NB4 (cell line): ENCODE results near the gene HCLS1.

Experiments
- DNase-seq: peaks from one replicate; pipeline ENCODE4 v3.0.0; 2010; ENCODE audit warnings: low read depth
- H3K4me3 ChIP-seq: one replicate; pipeline ENCODE4 v1.5.1; 2011; ENCODE audit warnings: mild to moderate bottlenecking, low read depth, low read length, moderate library complexity
- CTCF ChIP-seq: IDR thresholded peaks from one replicate; pipeline ENCODE4 v1.5.1; 2012; ENCODE audit warnings: low read depth, low read length
- MYC ChIP-seq: IDR thresholded peaks from 2 replicates; pipeline ENCODE4 v1.6.1; 2011; ENCODE audit warnings: low read depth, low read length
- POLR2A ChIP-seq: IDR thresholded peaks from 2 replicates; pipeline ENCODE4 v1.6.1; 2011; ENCODE audit warnings: mild to moderate bottlenecking; ENCODE audit not compliant: insufficient read length; ENCODE audit errors: extremely low read depth
- TF ChIP-seq, protein P1 (sequence below): IDR thresholded peaks from 2 replicates; pipeline ENCODE4 v1.6.1; 2011; ENCODE audit warnings: low read depth, low read length

Gene HCLS1

GRCh38 chr3:121681792-121682191, 21.1 kb upstream of the HCLS1 start:
- TF ChIP-seq CTCF (no peak), MYC (no peak), POLR2A (no peak)
- TF ChIP-seq, protein P1, sequence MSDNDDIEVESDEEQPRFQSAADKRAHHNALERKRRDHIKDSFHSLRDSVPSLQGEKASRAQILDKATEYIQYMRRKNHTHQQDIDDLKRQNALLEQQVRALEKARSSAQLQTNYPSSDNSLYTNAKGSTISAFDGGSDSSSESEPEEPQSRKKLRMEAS = no peak
- H3K4me3 ChIP-seq = no peak overlapping the region
- DNase-seq = no peak

GRCh38 chr3:121677141-121677540, 16.4 kb upstream of the HCLS1 start:
- TF ChIP-seq POLR2A (no peak), CTCF (no peak)
- DNase-seq = no peak
- H3K4me3 ChIP-seq = no peak overlapping the region

DNA sequence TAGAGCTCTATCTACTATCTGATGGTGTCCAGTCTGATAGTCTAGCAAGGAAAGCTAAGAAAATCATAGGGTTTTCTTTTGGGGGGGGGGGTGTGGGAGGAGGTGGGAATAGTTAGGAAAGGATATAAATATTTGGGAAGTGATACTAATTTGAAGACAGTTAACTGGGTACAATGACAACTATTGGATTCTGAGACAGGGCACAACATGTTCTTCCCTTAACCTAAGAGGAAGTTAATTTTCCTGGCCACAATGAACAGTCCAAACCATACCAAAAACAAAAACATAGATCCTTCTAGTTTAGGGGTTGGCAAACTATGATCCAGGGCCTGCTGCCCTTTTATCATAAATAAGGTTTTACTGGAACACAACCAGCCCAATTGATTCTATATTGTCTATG, 10.0 kb upstream of the HCLS1 start:
- TF ChIP-seq MYC (no peak), POLR2A (no peak), CTCF (no peak)
- TF ChIP-seq, protein P1 = no peak
- no peak overlapping the region for H3K4me3 ChIP-seq
- DNase-seq = no peak

DNA sequence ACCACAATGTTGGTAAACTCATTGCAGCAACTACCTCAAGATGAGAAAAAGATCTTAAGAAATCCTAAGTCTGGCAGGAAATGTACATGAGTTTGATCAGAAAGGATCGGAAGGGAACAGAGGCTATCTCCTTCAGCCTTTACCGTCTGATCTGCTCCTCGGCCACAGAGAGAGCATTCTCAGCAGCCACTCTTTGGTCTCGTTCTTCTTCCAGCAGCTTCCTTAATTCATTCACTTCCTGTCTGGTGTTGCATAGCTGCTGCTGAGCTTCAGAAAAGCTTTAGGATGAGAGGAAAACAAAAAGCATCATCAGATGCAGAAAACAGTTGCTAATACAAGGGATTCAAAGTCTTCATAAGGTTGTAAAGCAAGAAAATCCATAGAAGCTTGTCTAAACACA, 6.6 kb upstream of the HCLS1 start:
- no peak overlapping the region for H3K4me3 ChIP-seq
- DNase-seq = no peak
- TF ChIP-seq CTCF = no peak
- TF ChIP-seq, protein P1 = no peak
- TF ChIP-seq MYC = no peak
- TF ChIP-seq POLR2A = no peak

DNA sequence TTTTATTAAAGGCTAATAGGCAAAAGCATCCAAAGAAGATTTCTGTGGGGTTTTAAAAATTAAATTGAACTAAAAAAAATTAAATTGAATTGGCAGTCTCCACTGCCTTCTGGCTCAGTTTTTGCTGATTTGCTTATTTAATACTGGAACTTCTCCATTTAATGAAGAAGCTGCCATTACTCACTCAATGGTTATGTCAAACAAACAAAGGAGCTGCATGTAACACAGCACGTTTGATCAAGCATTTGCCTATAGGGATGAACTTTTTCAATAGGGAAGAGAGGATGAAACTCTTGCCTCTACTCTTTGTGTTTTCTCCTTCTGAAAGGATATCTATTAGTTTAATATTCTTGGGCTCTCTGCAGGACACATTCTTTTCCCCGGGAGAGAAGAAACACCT, 4.8 kb upstream of the HCLS1 start:
- H3K4me3 ChIP-seq = no peak overlapping the region
- TF ChIP-seq POLR2A (no peak), CTCF (no peak), MYC (no peak)
- TF ChIP-seq, protein P1 = no peak
- DNase-seq = no peak

GRCh38 chr3:121663171-121663847, 2.6 kb upstream of the HCLS1 start:
- TF ChIP-seq POLR2A = no peak
- no peak for TF ChIP-seq MYC
- TF ChIP-seq CTCF = no peak
- TF ChIP-seq, protein P1 = no peak
- DNase-seq = no peak
- H3K4me3 ChIP-seq = no peak overlapping the region
